PC-9 (cell line): ENCODE results near the gene SIRT3. TPM values are rescaled to one million over a fixed set of nuclear protein-coding genes. Genes with fewer than 3 reads are reported as not detected.

ENCODE experiments used
- BruUV-seq: library from RNA; stranded (reverse); fragments of 400-500 nt; replicated peaks from 2 replicates; lab custom pipeline; 2021; lab: Mats Ljungman, UMichigan
- CTCF ChIA-PET: fragments of 300-600 bp; sonication (Branson Sonifier 250); formaldehyde crosslinking; loops from one replicate; lab custom pipeline; 2022; ENCODE audit warnings: antibody characterized with exemption; lab: Charles Lee
- POLR2A ChIA-PET: fragments of 300-600 bp; sonication (Branson Sonifier 250); formaldehyde crosslinking; loops from one replicate; lab custom pipeline; 2022; ENCODE audit warnings: antibody characterized with exemption; ENCODE audit not compliant: unreplicated experiment; lab: Charles Lee
- DNase-seq, 2 experiments: peaks; one replicate each; pipeline versions ENCODE4 v3.0.0 to v3.0.0-alpha.2; 2015 to 2022; ENCODE audit warnings: mixed read lengths in 1 of 2
- H2AFZ ChIP-seq: fragments of 200-600 bp; sonication (generic); 2 replicates; pipeline ENCODE4 v1.8.1; 2017; ENCODE audit warnings: antibody characterized with exemption
- H3F3A ChIP-seq: fragments of 200-600 bp; sonication (generic); 2 replicates; pipeline ENCODE4 v1.8.1; 2017; ENCODE audit warnings: antibody characterized with exemption, mild to moderate bottlenecking, low read depth; ENCODE audit not compliant: insufficient read depth
- H3K27ac ChIP-seq: fragments of 200-600 bp; sonication (generic); 2 replicates; pipeline ENCODE4 v1.6.1; 2016; ENCODE audit warnings: mixed run types
- H3K27me3 ChIP-seq: fragments of 200-600 bp; sonication (generic); 2 replicates; pipeline ENCODE4 v1.6.1; 2016; ENCODE audit warnings: low read depth, mixed run types; ENCODE audit not compliant: insufficient read depth
- H3K36me3 ChIP-seq: fragments of 200-600 bp; sonication (generic); 2 replicates; pipeline ENCODE4 v1.6.1; 2016; ENCODE audit warnings: low read depth, mixed run types
- H3K4me1 ChIP-seq: fragments of 200-600 bp; sonication (generic); replicated peaks from 2 replicates; pipeline ENCODE4 v1.6.1; 2016; ENCODE audit warnings: mixed run types; ENCODE audit not compliant: insufficient read depth
- H3K4me2 ChIP-seq: fragments of 200-600 bp; sonication (generic); 2 replicates; pipeline ENCODE4 v1.6.1; 2017; ENCODE audit warnings: mixed run types
- H3K4me3 ChIP-seq: fragments of 200-600 bp; sonication (generic); 2 replicates; pipeline ENCODE4 v1.6.1; 2016; ENCODE audit warnings: mixed run types
- H3K79me2 ChIP-seq: fragments of 200-600 bp; sonication (generic); 2 replicates; pipeline ENCODE4 v1.6.1; 2017; ENCODE audit warnings: low read depth, mixed run types
- H3K9me2 ChIP-seq: fragments of 200-600 bp; sonication (generic); 2 replicates; pipeline ENCODE4 v1.8.1; 2017; ENCODE audit warnings: mild to moderate bottlenecking; ENCODE audit not compliant: insufficient read depth
- H3K9me3 ChIP-seq: fragments of 200-600 bp; sonication (generic); 2 replicates; pipeline ENCODE4 v1.8.1; 2016; ENCODE audit warnings: low read depth; ENCODE audit not compliant: insufficient read depth
- H4K20me1 ChIP-seq: fragments of 200-600 bp; sonication (generic); 2 replicates; pipeline ENCODE4 v1.8.1; 2017; ENCODE audit not compliant: insufficient read depth
- CTCF ChIP-seq: fragments of 200-600 bp; sonication (generic); conservative IDR thresholded peaks from 2 replicates; pipeline ENCODE4 v1.6.1; 2017; ENCODE audit warnings: mixed run types, antibody characterized with exemption, mild to moderate bottlenecking, moderate library complexity
- EZH2 ChIP-seq: fragments of 200-600 bp; sonication (generic); IDR thresholded peaks from 2 replicates; pipeline ENCODE4 v1.8.0; 2017; ENCODE audit warnings: antibody characterized with exemption, low read depth
- intact Hi-C: fragments of 100-400 bp; cut with micrococcal nuclease; formaldehyde crosslinking; loops from one replicate; pipeline ENCODE4 v1.10.0; 2022; ENCODE audit not compliant: unreplicated experiment
- total RNA-seq: library from RNA; stranded (reverse); gene quantifications from 2 replicates; pipeline ENCODE4 v1.2.3, GENCODE V29; 2021

SIRT3 gene
- total RNA-seq, 1 experiment from 2014 or later: 26.0 TPM

GRCh38 chr11:212150-213100, 23.7 kb downstream of the SIRT3 start:
- CTCF ChIA-PET: no interaction called here
- H4K20me1 ChIP-seq: no peaks in the 10 kb centered on the region
- intact Hi-C loops: no loop called here
- H3K79me2 ChIP-seq: peaks cover 28% of the 10 kb centered on the region
- H2AFZ ChIP-seq: no peak overlapping the region
- no peak overlapping the region for H3K4me3 ChIP-seq
- H3K4me2 ChIP-seq: no peak overlapping the region
- no peaks in the 10 kb centered on the region for H3K9me2 ChIP-seq
- no peak for DNase-seq
- H3K36me3 ChIP-seq: no peaks in the 10 kb centered on the region
- no peaks in the 10 kb centered on the region for H3K27me3 ChIP-seq
- POLR2A ChIA-PET: no interaction called here
- H3K4me1 ChIP-seq: peaks cover 11% of the 10 kb centered on the region
- H3F3A ChIP-seq: peaks cover 28% of the 10 kb centered on the region
- TF ChIP-seq EZH2 (no peak), CTCF (no peak)
- no TSS peak for BruUV-seq
- no peak overlapping the region for H3K27ac ChIP-seq
- H3K9me3 ChIP-seq: no peaks in the 10 kb centered on the region

GRCh38 chr11:211741-212140, 24.4 kb downstream of the SIRT3 start:
- Histone ChIP-seq H3K9me2 (no peaks in the 10 kb centered on the region), H4K20me1 (no peaks in the 10 kb centered on the region), H3K4me3 (no peak overlapping the region), H3K4me2 (no peak overlapping the region), H3F3A (peaks cover 28% of the 10 kb centered on the region), H2AFZ (no peak overlapping the region), H3K27ac (no peak overlapping the region), H3K36me3 (no peaks in the 10 kb centered on the region), H3K27me3 (no peaks in the 10 kb centered on the region), H3K79me2 (peaks cover 32% of the 10 kb centered on the region), H3K9me3 (no peaks in the 10 kb centered on the region), H3K4me1 (peaks cover 11% of the 10 kb centered on the region)
- ChIA-PET POLR2A (no interaction called here), CTCF (no interaction called here)
- TF ChIP-seq CTCF (no peak), EZH2 (no peak)
- intact Hi-C loops: no loop called here
- DNase-seq: no peak
- no TSS peak for BruUV-seq

- CTCF ChIA-PET: no interaction called here
Measured at GRCh38 chr11:211295-211694, 24.8 kb downstream of the SIRT3 start.

More at GRCh38 chr11:211295-211694, 24.8 kb downstream of the SIRT3 start:
- Histone ChIP-seq H3K36me3 (no peaks in the 10 kb centered on the region), H3K27ac (no peak overlapping the region), H3K9me3 (no peaks in the 10 kb centered on the region), H3K79me2 (peaks cover 36% of the 10 kb centered on the region), H3K9me2 (no peaks in the 10 kb centered on the region), H3K4me1 (peaks cover 11% of the 10 kb centered on the region), H2AFZ (no peak overlapping the region), H3K4me3 (no peak overlapping the region), H4K20me1 (no peaks in the 10 kb centered on the region), H3F3A (peaks cover 25% of the 10 kb centered on the region), H3K27me3 (no peaks in the 10 kb centered on the region), H3K4me2 (no peak overlapping the region)
- BruUV-seq: no TSS peak
- TF ChIP-seq EZH2: no peak
- no peak for TF ChIP-seq CTCF
- intact Hi-C loops: no loop called here
- DNase-seq: no peak
- POLR2A ChIA-PET: no interaction called here
